Measurements from ENCODE around the gene SEPHS2. TPM values are rescaled to one million over a fixed set of nuclear protein-coding genes. Genes with fewer than 3 reads are reported as not detected.

The SEPHS2 gene
- total and polyA plus RNA-seq, 9 donors, result 13.1 to 38.9 (median 25.6) TPM

DNA sequence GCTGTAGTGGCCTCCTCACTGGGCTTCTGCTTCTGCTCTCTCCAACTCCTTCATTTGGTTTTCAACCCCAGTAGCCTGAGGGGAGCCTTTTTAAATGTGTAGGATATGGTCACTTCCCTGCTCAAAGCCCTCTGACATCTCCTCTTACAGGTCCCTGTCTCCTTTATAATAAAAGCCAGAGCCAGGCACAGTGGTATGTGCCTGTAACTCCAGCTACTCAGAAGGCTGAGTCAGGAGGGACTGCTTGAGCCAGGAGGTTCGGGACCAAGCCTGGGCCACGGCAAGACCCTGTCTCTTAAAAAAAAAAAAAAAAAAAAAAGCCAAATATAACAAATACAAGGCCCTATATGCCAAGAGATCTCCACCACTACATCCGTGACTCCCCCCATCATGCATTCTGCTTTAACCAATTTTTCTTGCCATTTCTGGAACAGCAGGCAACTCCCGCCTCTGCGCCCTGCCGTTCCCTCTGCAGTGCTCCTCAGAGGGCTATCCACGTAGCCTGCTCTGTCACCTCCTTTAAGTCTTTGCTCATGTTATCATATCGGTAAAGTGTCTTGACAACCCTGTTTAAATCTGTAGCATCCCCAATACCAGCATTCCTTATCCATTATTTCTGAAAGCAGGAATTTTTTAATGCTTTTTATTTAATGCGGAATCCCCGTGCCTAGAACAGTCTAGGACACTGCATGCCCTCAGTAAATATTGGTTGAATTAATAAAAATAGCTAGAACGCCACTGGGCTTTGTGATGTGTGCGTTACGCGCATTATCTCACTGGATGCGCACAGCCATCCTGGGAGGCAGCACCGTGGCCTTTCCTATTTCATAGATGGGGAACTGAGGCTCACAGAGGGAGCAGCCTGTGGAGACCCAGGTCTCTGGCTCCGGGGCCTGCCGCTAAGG lies 28.8 kb downstream of the SEPHS2 start:
- no peak for DNase-seq
- H3K27me3 ChIP-seq, result no peaks in the 10 kb centered on the region
- peaks cover 5% of the 10 kb centered on the region for H3K4me1 ChIP-seq (ENCODE audit: insufficient read depth)
- H3K4me3 ChIP-seq, result peak overlapping the region; percentile 46
- no peaks in the 10 kb centered on the region for H3K9me3 ChIP-seq
- H3K36me3 ChIP-seq, result no peaks in the 10 kb centered on the region
- WGBS, 3 donors, result 44 to 54% (median 44%) methylated on average over 18 of the region's 18 CpGs
- intact Hi-C loops (cut with DNase I), result loop anchor here in 2 of 4 donors (5.0 to 10.0 kb wide), 2 partner anchors 322 to 325 kb away; partner anchors contain the start of genes TBX6 (in 2 of the 2) and YPEL3 (in 1 of the 2)
- TF ChIP-seq, protein P1, sequence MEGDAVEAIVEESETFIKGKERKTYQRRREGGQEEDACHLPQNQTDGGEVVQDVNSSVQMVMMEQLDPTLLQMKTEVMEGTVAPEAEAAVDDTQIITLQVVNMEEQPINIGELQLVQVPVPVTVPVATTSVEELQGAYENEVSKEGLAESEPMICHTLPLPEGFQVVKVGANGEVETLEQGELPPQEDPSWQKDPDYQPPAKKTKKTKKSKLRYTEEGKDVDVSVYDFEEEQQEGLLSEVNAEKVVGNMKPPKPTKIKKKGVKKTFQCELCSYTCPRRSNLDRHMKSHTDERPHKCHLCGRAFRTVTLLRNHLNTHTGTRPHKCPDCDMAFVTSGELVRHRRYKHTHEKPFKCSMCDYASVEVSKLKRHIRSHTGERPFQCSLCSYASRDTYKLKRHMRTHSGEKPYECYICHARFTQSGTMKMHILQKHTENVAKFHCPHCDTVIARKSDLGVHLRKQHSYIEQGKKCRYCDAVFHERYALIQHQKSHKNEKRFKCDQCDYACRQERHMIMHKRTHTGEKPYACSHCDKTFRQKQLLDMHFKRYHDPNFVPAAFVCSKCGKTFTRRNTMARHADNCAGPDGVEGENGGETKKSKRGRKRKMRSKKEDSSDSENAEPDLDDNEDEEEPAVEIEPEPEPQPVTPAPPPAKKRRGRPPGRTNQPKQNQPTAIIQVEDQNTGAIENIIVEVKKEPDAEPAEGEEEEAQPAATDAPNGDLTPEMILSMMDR (IDR thresholded peaks at IDR 0.05), result no peak
- TF ChIP-seq EP300 (IDR thresholded peaks at IDR 0.05) (no peak), POLR2A (IDR thresholded peaks at IDR 0.05) (no peak)
- H3K27ac ChIP-seq, result peak overlapping the region; percentile 3 to 69

DNA sequence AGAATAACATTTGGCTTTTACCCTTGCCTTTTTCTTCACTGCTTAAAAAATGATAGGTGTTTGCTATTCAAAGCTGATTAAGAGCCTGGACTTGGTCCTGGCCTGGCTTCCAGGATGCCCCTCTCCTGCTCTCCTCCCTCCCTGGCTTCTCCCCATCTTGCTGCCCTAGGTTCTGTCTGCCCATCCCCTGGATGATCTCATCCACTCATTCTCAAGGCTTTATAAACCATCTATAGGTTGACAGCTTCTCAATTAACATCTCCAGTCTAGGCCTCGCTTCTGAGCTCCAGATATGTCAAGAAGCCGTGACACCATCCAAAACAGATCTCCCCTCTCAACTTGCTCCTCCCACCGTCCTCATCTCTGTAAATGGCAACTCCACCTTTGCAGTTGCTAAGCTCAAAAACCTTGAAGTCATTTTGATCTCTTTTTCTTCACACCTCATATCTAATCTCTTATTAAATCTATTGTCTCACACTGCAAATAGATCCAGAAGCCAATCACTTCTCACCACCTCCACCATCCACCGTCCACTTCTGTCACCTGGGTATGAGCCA lies 29.5 kb downstream of the SEPHS2 start:
- no peaks in the 10 kb centered on the region for H3K27me3 ChIP-seq
- intact Hi-C loops (cut with DNase I), result loop anchor here in 2 of 4 donors (5.0 to 10.0 kb wide), 2 partner anchors 321 to 324 kb away; partner anchors contain the start of genes TBX6 (in 2 of the 2) and YPEL3 (in 1 of the 2)
- H3K36me3 ChIP-seq, result no peaks in the 10 kb centered on the region
- H3K27ac ChIP-seq, result no peak overlapping the region
- no peak for TF ChIP-seq POLR2A (IDR thresholded peaks at IDR 0.05)
- TF ChIP-seq, protein P1 (IDR thresholded peaks at IDR 0.05), result no peak
- no peak for TF ChIP-seq EP300 (IDR thresholded peaks at IDR 0.05)
- peaks cover 5% of the 10 kb centered on the region for H3K4me1 ChIP-seq (ENCODE audit: insufficient read depth)
- 90 to 94% (median 92%) methylated on average over 4 of the region's 4 CpGs for WGBS, 3 donors
- H3K9me3 ChIP-seq, result no peaks in the 10 kb centered on the region
- H3K4me3 ChIP-seq, result no peak overlapping the region
- no peak for DNase-seq

DNA sequence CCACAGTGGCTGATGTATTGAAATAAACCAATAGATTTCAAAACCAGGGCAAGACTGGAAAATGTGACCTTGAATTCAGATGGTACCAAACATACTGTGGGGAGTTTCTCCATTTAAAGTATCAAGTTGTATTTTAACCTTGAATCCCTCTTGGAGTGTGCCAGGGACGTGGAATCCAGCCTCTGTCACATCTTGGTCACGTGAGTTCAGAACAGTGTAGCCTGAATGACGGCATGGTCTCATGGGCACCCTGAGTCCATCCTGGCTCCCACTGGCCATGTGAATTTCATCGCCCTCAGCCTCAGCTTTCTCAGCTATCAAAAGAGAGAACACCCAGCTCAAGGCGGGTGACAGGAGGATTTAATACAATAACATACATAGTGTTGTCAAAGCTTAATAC lies 31.5 kb downstream of the SEPHS2 start:
- no peak for DNase-seq
- 65 to 81% (median 75%) methylated on average over 5 of the region's 5 CpGs for WGBS, 3 donors
- intact Hi-C loops (cut with DNase I), result loop anchor here in 1 of 4 donors (10.0 kb wide), 1 partner anchor 319 kb away; the partner anchor contains the start of genes TBX6 and YPEL3

More for the DNA sequence above, 31.5 kb downstream of the SEPHS2 start:
- no peaks in the 10 kb centered on the region for H3K36me3 ChIP-seq
- no peak overlapping the region for H3K27ac ChIP-seq
- no peak overlapping the region for H3K4me3 ChIP-seq
- no peak for TF ChIP-seq EP300 (IDR thresholded peaks at IDR 0.05)
- TF ChIP-seq, protein P1 (IDR thresholded peaks at IDR 0.05), result no peak
- no peak for TF ChIP-seq POLR2A (IDR thresholded peaks at IDR 0.05)
- no peaks in the 10 kb centered on the region for H3K27me3 ChIP-seq
- H3K4me1 ChIP-seq (ENCODE audit: insufficient read depth), result peaks cover 7% of the 10 kb centered on the region
- H3K9me3 ChIP-seq, result no peaks in the 10 kb centered on the region
